ENCODE results near the gene ADAMTS20. TPM values are rescaled to one million over a fixed set of nuclear protein-coding genes. Genes with fewer than 3 reads are reported as not detected.

ADAMTS20 gene
- total RNA-seq, 1 experiment from 2014 or later, result not detected

DNA sequence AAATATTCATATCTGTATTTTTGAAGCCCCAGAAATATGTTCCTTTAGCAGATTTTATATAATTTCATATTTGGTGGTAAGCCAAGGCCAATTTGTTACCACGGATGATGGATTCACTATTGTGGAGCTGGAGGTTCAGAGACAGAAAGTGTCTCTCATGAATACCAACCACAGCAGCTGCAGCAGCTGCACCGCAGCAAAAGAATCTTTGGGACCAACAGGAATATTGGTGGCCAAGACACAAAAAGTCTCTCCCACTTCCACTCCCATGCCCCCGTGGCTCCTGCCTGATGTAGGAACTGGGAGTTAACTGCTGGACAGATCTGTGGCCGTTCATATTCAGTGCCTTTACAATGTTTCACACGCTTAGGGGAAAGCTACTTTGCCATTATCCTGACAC, 155.3 kb downstream of the ADAMTS20 start:
- CTCF ChIA-PET, result no interaction called here
- intact Hi-C loops (cut with micrococcal nuclease; ENCODE audit: unreplicated experiment) (no loop called here), in situ Hi-C loops (cut with HindIII; ENCODE audit: low pct_unique_long_range_greater_than_20kb, low sequenced_read_pairs) (no loop called here)
- TF ChIP-seq REST (IDR thresholded peaks at IDR 0.05; ENCODE audit: insufficient read depth in 1 of 2, low read depth in 2 of 2, low read length in 1 of 2) (no peak), TCF7L2 (IDR thresholded peaks at IDR 0.05; ENCODE audit: low read depth, low read length) (no peak), POLR2AphosphoS5 (IDR thresholded peaks at IDR 0.05; ENCODE audit: low read depth, low read length) (no peak), SIN3A (IDR thresholded peaks at IDR 0.05; ENCODE audit: borderline replicate concordance, insufficient read depth, low read depth, low read length) (no peak)
- TF ChIP-seq, protein P1, sequence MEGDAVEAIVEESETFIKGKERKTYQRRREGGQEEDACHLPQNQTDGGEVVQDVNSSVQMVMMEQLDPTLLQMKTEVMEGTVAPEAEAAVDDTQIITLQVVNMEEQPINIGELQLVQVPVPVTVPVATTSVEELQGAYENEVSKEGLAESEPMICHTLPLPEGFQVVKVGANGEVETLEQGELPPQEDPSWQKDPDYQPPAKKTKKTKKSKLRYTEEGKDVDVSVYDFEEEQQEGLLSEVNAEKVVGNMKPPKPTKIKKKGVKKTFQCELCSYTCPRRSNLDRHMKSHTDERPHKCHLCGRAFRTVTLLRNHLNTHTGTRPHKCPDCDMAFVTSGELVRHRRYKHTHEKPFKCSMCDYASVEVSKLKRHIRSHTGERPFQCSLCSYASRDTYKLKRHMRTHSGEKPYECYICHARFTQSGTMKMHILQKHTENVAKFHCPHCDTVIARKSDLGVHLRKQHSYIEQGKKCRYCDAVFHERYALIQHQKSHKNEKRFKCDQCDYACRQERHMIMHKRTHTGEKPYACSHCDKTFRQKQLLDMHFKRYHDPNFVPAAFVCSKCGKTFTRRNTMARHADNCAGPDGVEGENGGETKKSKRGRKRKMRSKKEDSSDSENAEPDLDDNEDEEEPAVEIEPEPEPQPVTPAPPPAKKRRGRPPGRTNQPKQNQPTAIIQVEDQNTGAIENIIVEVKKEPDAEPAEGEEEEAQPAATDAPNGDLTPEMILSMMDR (IDR thresholded peaks at IDR 0.05), result no peak
- no peaks in the 10 kb centered on the region for H3K27me3 ChIP-seq (ENCODE audit: control insufficient read depth, insufficient read depth, low read length)
- no TSS peak for BruUV-seq (replicated peaks)
- no peaks in the 10 kb centered on the region for H3K9me3 ChIP-seq (ENCODE audit: control insufficient read depth, insufficient read depth, low read depth, low read length)
- H3K27ac ChIP-seq (ENCODE audit: low read length), result no peak overlapping the region
- H3K4me1 ChIP-seq (ENCODE audit: control insufficient read depth, insufficient read depth, low read length), result no peaks in the 10 kb centered on the region
- no peak for DNase-seq (ENCODE audit: low read depth, low spot score)
- no peaks in the 10 kb centered on the region for H3K36me3 ChIP-seq (ENCODE audit: control insufficient read depth, insufficient read depth, low read length)
- no peak overlapping the region for H3K4me3 ChIP-seq (ENCODE audit: low read depth in 2 of 2, low read length in 2 of 2)
- POLR2A ChIA-PET, result interaction anchor here (0.6 kb wide), 1 partner anchor 380 kb away, joined by 3 read pairs; no protein-coding TSS in a partner anchor
- no peak for ATAC-seq

DNA sequence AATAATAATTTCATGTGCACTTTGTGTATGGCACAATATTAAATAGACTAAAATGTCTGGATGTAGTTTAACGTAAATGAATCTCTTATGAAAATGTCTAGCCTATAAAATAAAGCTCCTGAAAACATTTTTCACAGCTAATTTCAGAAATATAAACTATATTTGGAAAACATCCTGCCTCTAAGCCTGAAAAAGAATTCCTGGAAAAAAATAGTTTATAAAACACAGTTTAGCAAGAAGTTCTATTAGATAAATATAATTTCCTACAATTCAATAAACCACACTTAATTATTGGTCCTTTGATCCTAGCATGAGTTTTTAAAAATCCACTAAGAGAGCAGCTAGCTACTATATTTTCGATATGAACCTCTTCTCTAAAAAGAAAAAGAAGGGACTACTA, 159.9 kb downstream of the ADAMTS20 start:
- H3K9me3 ChIP-seq (ENCODE audit: control insufficient read depth, insufficient read depth, low read depth, low read length), result no peaks in the 10 kb centered on the region
- H3K36me3 ChIP-seq (ENCODE audit: control insufficient read depth, insufficient read depth, low read length), result no peaks in the 10 kb centered on the region
- in situ Hi-C loops (cut with HindIII; ENCODE audit: low pct_unique_long_range_greater_than_20kb, low sequenced_read_pairs) (no loop called here), intact Hi-C loops (cut with micrococcal nuclease; ENCODE audit: unreplicated experiment) (no loop called here)
- H3K4me1 ChIP-seq (ENCODE audit: control insufficient read depth, insufficient read depth, low read length), result no peaks in the 10 kb centered on the region
- no peaks in the 10 kb centered on the region for H3K27me3 ChIP-seq (ENCODE audit: control insufficient read depth, insufficient read depth, low read length)
- H3K27ac ChIP-seq (ENCODE audit: low read length), result no peak overlapping the region
- no TSS peak for BruUV-seq (replicated peaks)
- TF ChIP-seq POLR2AphosphoS5 (IDR thresholded peaks at IDR 0.05; ENCODE audit: low read depth, low read length) (no peak), TCF7L2 (IDR thresholded peaks at IDR 0.05; ENCODE audit: low read depth, low read length) (no peak), SIN3A (IDR thresholded peaks at IDR 0.05; ENCODE audit: borderline replicate concordance, insufficient read depth, low read depth, low read length) (no peak)
- TF ChIP-seq, protein P1 (IDR thresholded peaks at IDR 0.05), result no peak
- DNase-seq (ENCODE audit: low read depth, low spot score) (no peak), ATAC-seq (no peak)
- POLR2A ChIA-PET, result no interaction called here
- no peak overlapping the region for H3K4me3 ChIP-seq (ENCODE audit: low read depth in 2 of 2, low read length in 2 of 2)
- CTCF ChIA-PET, result no interaction called here
